Retinal pigment epithelial cell (primary cell): ENCODE measurements around the gene TOLLIP.

Experiments
- DNase-seq: peaks from one replicate; pipeline ENCODE4 v3.0.0-alpha.2; 2010; ENCODE audit warnings: low read depth
- H3K4me3 ChIP-seq: 2 replicates; pipeline ENCODE4 v1.5.1; 2011; ENCODE audit warnings: mild to moderate bottlenecking, low read length, control low read depth, moderate library complexity
- TF ChIP-seq, protein P1 (sequence below): conservative IDR thresholded peaks from 2 replicates; pipeline ENCODE4 v1.5.1; 2011; ENCODE audit warnings: low read depth, low read length, control low read depth, inconsistent platforms

TOLLIP gene

DNA sequence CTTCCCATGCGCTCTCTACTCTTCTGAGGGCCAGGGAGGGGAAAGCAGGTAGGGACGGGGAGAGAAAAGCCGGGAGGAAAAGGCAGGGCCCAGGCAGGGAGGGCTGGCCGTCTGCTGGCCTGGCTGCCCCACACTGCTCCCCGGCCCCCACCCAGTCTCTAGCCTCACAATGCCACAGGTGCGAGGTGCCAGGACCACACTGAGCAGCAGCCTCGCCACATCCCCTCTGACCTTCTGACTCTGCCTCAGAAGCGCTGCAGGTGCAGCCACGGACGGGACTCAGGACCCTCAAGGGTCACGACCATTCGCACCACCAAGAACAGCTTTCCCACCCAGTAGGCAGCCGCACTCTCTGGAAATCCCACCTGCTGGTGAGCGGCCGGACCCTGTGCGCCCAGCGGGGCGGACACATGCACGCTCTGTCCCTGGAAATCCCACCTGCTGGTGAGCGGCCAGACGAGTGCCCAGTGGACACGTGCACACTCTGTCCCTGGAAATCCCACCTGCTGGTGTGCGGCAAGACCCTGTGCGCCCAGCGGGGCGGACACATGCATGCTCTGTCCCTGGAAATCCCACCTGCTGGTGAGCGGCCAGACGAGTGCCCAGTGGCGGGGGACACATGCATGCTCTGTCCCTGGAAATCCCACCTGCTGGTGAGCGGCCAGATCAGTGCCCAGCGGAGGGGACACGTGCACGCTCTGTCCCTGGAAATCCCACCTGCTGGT is 20.1 kb downstream of the TOLLIP start:
- no peak overlapping the region for H3K4me3 ChIP-seq
- TF ChIP-seq, protein P1, sequence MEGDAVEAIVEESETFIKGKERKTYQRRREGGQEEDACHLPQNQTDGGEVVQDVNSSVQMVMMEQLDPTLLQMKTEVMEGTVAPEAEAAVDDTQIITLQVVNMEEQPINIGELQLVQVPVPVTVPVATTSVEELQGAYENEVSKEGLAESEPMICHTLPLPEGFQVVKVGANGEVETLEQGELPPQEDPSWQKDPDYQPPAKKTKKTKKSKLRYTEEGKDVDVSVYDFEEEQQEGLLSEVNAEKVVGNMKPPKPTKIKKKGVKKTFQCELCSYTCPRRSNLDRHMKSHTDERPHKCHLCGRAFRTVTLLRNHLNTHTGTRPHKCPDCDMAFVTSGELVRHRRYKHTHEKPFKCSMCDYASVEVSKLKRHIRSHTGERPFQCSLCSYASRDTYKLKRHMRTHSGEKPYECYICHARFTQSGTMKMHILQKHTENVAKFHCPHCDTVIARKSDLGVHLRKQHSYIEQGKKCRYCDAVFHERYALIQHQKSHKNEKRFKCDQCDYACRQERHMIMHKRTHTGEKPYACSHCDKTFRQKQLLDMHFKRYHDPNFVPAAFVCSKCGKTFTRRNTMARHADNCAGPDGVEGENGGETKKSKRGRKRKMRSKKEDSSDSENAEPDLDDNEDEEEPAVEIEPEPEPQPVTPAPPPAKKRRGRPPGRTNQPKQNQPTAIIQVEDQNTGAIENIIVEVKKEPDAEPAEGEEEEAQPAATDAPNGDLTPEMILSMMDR: no peak
- no peak for DNase-seq

DNA sequence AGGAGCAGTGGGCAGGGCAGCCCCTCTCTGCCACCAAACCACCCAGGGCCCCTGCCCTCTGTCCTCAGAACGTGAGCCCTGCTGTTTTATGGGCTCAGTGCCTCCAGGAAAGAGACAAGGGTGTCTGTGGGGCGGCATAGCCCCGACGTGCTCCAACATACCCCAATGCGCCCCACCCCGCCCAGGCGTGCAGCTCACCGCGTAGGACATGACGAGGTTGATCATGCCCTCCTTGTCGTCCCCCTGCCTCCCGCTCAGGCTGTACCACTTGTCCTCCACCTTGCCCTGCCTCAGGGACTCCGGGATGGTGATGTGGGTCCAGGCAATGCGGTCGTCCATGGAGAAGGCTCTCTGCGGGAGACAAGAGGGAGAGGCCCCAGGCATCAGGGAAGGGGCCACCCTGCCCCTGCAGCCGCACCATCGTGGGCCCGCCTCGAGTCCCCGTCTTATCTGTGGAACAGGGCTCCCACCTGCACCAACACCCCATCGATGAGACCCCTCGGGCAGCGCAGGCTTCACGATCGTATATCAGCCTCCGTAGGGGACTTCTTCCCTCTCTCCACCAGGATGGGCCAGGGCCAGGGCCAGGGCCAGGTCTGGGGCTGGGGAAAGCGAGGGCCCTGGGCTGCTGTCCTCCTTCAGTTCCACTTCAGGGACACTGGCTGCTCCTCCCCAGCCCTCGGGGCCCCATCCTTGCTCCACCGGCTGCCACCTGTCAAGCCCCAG is 20.8 kb downstream of the TOLLIP start:
- DNase-seq: no peak
- TF ChIP-seq, protein P1: no peak
- H3K4me3 ChIP-seq: no peak overlapping the region

DNA sequence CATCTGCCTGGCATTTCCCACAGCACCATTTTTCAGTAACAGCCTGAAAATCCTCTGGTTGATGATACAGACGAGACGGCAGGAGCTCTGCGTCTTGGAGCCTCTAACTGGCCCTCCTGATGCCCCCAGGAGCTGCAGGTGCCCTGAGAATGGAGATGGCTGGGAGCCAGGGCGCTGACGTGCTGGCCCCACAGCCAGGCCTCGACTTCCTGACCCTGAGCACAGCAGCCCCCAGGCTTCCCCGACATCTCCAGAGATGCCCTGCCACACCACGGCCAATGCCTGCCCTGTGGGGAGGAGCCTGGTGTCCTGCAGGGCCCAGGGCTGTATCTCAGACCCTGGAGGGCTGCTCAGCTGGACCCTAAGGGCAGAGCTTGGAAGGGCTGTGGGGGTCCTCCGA is 21.5 kb downstream of the TOLLIP start:
- TF ChIP-seq, protein P1: no peak
- DNase-seq: no peak
- H3K4me3 ChIP-seq: no peak overlapping the region

DNA sequence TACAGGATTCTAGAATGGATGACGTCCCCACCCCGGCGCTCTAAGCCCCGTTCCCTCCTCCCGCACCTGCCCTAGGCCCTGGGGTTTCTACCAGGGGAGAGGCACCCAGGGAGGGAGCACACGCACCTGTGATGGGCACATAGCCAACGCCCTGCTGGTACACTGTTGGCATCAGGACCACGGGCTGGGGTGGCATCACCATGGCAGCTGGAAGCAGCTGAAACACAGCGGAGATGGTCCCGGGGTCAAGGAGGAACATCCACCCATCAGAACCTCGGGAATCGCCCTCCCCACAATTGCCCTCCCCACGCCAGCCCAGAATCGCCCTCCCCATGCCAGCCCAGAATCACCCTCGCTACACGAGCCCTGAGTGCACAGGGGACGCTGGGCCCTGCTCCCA is 23.6 kb downstream of the TOLLIP start:
- DNase-seq: no peak
- no peak overlapping the region for H3K4me3 ChIP-seq
- TF ChIP-seq, protein P1: no peak

GRCh38 chr11:1285316-1285744 is 24.1 kb downstream of the TOLLIP start:
- DNase-seq: no peak
- no peak overlapping the region for H3K4me3 ChIP-seq
- TF ChIP-seq, protein P1: no peak

- no peak overlapping the region for H3K4me3 ChIP-seq
- TF ChIP-seq, protein P1: no peak
- no peak for DNase-seq
Measured at GRCh38 chr11:1283906-1284305, 25.5 kb downstream of the TOLLIP start.

GRCh38 chr11:1283091-1283511 is 26.3 kb downstream of the TOLLIP start:
- TF ChIP-seq, protein P1: no peak
- no peak for DNase-seq
- H3K4me3 ChIP-seq: no peak overlapping the region
